IMR-90 (cell line): ENCODE measurements around the gene TMUB2.

ENCODE experiments used
- CEBPB ChIP-seq: IDR thresholded peaks from 2 replicates; pipeline ENCODE4 v1.6.1; 2012; ENCODE audit warnings: low read depth, low read length, improper control_type of control experiment
- CTCF ChIP-seq: conservative IDR thresholded peaks from 2 replicates; pipeline ENCODE4 v1.5.1; 2012; ENCODE audit warnings: mild to moderate bottlenecking, low read depth, low read length, improper control_type of control experiment
- NFE2L2 ChIP-seq: fragments of 150-350 bp; IDR thresholded peaks from 2 replicates; pipeline ENCODE4 v1.6.1; 2016; ENCODE audit warnings: low read depth, mild to moderate bottlenecking, low read length
- POLR2A ChIP-seq: IDR thresholded peaks from 2 replicates; pipeline ENCODE4 v1.6.1; 2012; ENCODE audit warnings: mild to moderate bottlenecking, low read depth, low read length
- RFX5 ChIP-seq: IDR thresholded peaks from 2 replicates; pipeline ENCODE4 v1.8.0; 2012; ENCODE audit warnings: low read depth, mild to moderate bottlenecking, low read length, moderate library complexity
- SMC3 ChIP-seq: fragments of 150-350 bp; IDR thresholded peaks from 2 replicates; pipeline ENCODE4 v1.6.1; 2016; ENCODE audit warnings: low read depth, mild to moderate bottlenecking, antibody characterized with exemption, low read length, moderate library complexity

GRCh38 chr17:44191369-44191768, 4.6 kb downstream of the TMUB2 start:
- TF ChIP-seq RFX5: no peak
- no peak for TF ChIP-seq CTCF
- no peak for TF ChIP-seq SMC3
- no peak for TF ChIP-seq NFE2L2
- no peak for TF ChIP-seq CEBPB
- no peak for TF ChIP-seq POLR2A
